GM19455 (cell line): Measurements from ENCODE around the gene FNBP1.
"Not testable (repeated sequence)": the region's sequence is repeated elsewhere in the genome, so short reads cannot be mapped to it uniquely, and the experiment has no call there.

Source experiments
- ATAC-seq: cut with Tn5 transposase; IDR thresholded peaks from one replicate; pipeline ENCODE4 v1.9.1; 2021; ENCODE audit not compliant: unreplicated experiment

The FNBP1 gene

DNA sequence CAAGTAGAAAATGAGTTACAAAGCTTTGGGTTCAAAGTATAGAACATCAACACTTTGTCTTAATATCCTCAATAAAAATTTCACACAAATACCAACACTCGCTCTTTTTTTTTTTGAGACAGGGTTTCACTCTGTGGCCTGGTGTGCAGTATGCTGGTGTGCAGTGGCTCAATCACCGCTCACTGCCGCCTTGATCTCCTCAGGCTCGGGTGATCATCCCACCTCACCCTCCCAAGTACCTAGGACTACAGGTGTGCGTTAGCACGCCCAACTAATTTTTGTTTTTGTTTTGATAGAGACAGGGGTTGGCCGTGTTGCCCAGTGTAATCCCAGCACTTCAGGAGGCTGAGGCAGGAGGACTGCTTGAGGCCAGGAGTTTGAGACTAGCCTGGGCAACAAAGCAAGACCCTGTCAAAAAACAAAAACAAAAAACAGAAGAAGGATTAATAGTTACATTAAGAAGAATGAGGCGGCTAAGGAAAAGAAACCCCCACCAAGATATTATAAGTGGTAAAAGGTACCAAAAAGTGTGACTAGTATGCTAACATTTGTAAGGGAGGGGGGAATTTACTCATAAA is 20.3 kb downstream of the FNBP1 start:
- ATAC-seq: no peak

GRCh38 chr9:130021842-130022241 is 21.1 kb downstream of the FNBP1 start:
- ATAC-seq: not testable (repeated sequence)

DNA sequence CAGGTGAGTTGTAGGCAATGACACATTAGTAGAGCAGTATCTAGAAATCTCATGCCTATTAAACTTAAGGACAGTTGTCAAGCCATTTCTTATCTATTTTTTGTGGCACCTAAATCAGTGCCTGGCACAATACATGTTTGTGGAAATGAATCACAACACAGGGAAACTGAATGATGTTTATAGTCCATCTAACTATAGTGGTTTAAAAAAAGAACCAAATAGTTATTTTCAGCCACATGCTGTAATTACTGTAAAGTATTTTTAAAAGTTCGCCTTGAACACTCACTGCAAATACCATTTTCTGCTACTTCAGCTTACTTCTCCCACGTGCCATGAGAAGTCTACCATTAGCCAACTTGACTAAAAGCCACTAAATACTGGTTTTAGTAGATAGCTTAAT is 21.9 kb downstream of the FNBP1 start:
- no peak for ATAC-seq

DNA sequence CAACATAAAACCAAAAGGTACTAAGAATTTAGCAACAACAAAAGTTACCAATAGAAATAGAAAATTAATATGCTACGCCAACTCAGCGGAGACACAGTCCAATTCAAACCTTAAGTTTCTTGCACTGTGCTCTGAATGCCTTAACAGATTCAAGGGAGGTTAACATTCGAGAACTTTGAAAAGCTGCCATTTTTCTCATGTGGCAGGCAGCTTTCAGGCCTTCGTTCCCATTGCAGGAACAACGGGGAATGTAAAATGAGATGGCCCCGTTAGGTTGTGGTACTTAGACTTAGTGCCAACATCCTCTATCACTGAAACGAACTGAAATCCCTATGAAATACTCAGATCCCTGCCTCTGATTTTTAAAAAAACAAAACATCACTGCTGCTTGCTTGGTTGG is 22.4 kb downstream of the FNBP1 start:
- ATAC-seq: no peak

DNA sequence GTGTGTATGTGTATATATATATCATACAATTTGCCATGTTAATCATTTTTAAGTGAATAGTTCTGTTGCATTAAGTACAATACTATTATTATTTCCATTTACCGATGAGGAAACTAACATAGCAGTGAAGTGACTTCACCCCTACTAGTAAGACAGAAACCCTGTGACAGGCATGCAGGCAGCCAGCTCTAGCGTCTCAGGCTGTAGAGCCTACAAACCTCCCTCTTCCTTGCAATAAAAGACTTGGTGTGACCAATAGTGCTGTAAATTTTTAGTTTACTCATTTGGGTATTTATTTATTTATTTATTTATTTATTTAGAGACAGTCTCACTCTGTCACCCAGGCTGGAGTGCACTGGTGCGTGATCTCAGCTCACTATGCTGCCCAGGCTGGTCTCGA is 24.7 kb downstream of the FNBP1 start:
- ATAC-seq: no peak

GRCh38 chr9:130017510-130017909 is 25.5 kb downstream of the FNBP1 start:
- not testable (repeated sequence) for ATAC-seq

- ATAC-seq: no peak
Observed at GRCh38 chr9:130017076-130017475, 25.9 kb downstream of the FNBP1 start.

DNA sequence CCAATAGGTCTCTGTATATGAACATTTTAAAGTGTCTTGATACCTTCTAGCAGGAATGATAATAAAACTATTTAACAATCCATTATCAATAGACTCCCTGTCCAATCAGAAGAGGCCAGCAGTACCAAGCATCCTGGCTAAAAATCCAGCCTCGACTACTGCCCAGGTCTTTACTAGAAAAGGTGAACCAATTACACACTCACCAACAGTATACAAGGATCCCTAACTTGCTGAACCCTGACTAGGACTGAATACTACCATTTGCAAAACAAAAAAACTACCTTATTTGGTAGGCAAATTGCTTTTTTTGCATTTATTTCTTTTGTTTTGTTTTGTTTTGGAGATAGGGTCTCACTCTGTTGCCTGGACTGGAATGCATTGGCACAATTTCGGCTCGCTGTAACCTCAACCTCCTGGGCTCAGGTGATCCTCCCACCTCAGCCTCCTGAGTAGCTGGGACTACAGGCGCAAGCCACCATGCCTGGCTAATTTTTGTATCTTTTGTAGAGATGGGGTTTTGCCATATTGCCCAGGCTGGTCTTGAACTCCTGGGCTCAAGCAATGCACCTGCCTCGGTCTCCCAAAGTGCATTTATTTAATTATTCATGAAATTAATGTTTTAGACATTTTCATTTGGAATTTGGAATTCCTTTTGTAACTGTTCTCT is 27.5 kb downstream of the FNBP1 start:
- no peak for ATAC-seq

- no peak for ATAC-seq
Observed at GRCh38 chr9:130013326-130013725, 29.7 kb downstream of the FNBP1 start.

GRCh38 chr9:130010151-130010988 is 32.6 kb downstream of the FNBP1 start:
- ATAC-seq: no peak

DNA sequence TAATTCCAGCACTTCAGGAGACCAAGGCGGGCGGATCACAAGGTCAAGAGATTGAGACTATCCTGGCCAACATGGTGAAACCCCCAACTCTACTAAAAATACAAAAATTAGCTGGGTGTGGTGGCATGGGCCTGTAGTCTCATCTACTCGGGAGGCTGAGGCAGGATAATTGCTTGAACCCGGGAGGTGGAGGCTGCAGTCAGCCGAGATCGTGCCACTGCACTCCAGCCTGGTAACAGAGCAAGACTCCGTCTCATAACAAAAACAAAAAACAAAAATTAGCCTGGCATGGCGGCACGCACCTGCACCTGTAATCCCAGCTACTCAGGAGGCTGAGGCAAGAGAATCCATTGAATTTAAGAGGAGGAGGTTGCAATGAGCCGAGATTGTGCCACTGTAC is 33.4 kb downstream of the FNBP1 start:
- ATAC-seq: not testable (repeated sequence)

- no peak for ATAC-seq
Observed at GRCh38 chr9:130008538-130008937, 34.5 kb downstream of the FNBP1 start.

DNA sequence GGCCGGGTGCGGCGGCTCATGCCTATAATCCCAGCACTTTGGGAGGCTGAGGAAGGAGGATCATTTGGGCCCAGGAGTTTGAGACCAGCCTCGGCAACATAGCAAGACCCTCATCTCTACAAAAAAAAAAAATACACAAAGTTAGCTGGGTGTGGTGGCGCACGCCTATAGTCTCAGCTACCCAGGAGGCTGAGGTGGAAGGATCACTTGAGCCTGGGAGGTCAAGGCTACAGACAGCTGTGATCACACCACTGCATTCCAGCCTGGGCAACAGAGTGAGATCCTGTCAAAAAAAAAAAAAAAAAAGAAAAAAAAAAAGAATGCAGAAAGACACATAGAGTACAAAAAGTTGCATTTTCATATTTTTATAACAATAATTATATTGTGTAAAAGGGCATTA is 36.0 kb downstream of the FNBP1 start:
- ATAC-seq: peak; percentile 3

GRCh38 chr9:130003943-130004552 is 38.9 kb downstream of the FNBP1 start:
- no peak for ATAC-seq

DNA sequence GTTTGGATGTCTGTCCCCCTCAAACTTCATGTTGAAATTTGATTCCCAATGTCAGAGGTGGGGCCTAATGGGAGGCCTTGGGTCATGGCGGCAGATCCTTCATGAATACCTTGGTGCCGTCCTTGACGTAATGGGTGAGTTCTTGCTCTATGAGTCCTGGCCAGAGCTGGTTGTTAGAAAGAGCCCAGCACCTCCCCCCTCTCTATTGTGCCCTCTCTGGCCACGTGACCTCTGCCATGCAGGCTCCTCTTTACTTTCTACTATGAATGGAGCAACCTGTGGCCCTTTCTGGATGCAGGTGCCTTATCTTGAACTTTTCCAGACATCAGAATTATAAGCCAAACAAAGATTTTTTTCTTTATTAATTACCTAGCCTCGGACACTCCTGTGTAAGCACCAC is 40.7 kb downstream of the FNBP1 start:
- no peak for ATAC-seq

GRCh38 chr9:130001190-130001589 is 41.8 kb downstream of the FNBP1 start:
- no peak for ATAC-seq

GRCh38 chr9:129999141-129999510 is 43.9 kb downstream of the FNBP1 start:
- ATAC-seq: no peak

DNA sequence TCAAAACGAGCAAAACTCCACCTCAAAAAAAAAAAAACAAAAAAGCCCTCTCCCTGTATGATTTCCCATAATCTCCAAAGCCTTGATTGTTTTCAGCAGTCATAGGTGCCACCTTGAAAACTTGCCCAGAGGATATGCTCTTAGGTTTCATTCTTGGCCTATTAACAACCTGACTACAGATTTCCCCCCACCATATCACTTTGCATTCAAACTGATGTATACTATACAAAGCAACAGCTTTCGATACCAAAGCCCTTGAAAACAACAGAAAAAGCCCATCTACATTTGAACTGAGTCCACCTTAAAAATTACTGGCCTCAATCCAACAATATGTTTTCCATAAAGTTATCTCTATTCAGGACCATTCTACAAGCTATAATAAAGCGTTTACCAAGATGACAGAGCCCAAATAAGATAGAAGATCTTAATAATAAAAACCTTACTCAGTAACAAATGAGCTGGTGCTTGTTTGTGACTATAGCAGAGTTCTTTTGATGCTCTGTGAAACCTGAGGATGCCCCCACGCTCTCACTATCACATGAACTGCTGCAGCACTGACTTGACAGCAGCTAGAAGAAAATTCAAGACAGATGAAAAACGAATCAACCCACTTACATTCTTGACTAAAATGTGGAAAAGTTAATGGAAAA is 44.4 kb downstream of the FNBP1 start:
- no peak for ATAC-seq

GRCh38 chr9:129997706-129998105 is 45.3 kb downstream of the FNBP1 start:
- not testable (repeated sequence) for ATAC-seq

- ATAC-seq: no peak
Observed at GRCh38 chr9:129996161-129996830, 46.7 kb downstream of the FNBP1 start.
